ENCODE measurements around the gene LAMTOR2. TPM values are rescaled to one million over a fixed set of nuclear protein-coding genes. Genes with fewer than 3 reads are reported as not detected.

The LAMTOR2 gene
- total and polyA plus RNA-seq, 9 of the 15 experiments (the other 6 are each of a cell fraction or from before 2014, with no cell fraction given): 39.0 to 161 (median 74.6) TPM

- H3K36me3 ChIP-seq (ENCODE audit: control insufficient read depth, insufficient read depth, low read length): peaks cover 23% of the 10 kb centered on the region; the same call in 1 of the 3 replicates
- peaks cover 15% of the 10 kb centered on the region for H3K79me2 ChIP-seq (ENCODE audit: control insufficient read depth, insufficient read depth, low read length)
- ATAC-seq (no peak), FAIRE-seq (no peak), DNase-seq (ENCODE audit: extremely low read depth in 1 of 4, low spot score in 3 of 4) (no peak)
- no peaks in the 10 kb centered on the region for H3K27me3 ChIP-seq (ENCODE audit: control insufficient read depth in 2 of 2, insufficient read depth in 2 of 2, low read length in 2 of 2)
- intact Hi-C loops (cut with micrococcal nuclease): loop anchor here (10.0 kb wide), 1 partner anchor 284 kb away; the partner anchor contains the start of gene RHBG
- no peaks in the 10 kb centered on the region for H4K20me1 ChIP-seq (replicated peaks; ENCODE audit: control insufficient read depth, insufficient read depth, low read length)
- H3K9me1 ChIP-seq (ENCODE audit: control insufficient read depth, insufficient read depth, low read length): peaks cover 2% of the 10 kb centered on the region
- TF ChIP-seq ZNF263 (CRISPR knock-in tag; IDR thresholded peaks at IDR 0.05; ENCODE audit: borderline replicate concordance): no peak
- no peak for TF ChIP-seq CBX8 (IDR thresholded peaks at IDR 0.05; ENCODE audit: borderline replicate concordance, extremely low read depth, low read depth, low read length, poor library complexity, severe bottlenecking)
- no peak for TF ChIP-seq KLF6 (CRISPR knock-in tag; IDR thresholded peaks at IDR 0.05; ENCODE audit: borderline replicate concordance)
- no peak for TF ChIP-seq EP400 (IDR thresholded peaks at IDR 0.05)
- no peak for TF ChIP-seq ZNF184 (CRISPR knock-in tag; IDR thresholded peaks at IDR 0.05)
- TF ChIP-seq SP2 (IDR thresholded peaks at IDR 0.05; ENCODE audit: extremely low read depth, low read depth, low read length, poor library complexity, severe bottlenecking): no peak
- no peak overlapping the region for H2AFZ ChIP-seq (ENCODE audit: low read depth, low read length)
- in situ Hi-C loops (cut with MboI): no loop called here
- peak overlapping the region; percentile 73 to 94; a peak in 1 of 4 replicates for H3K9ac ChIP-seq (ENCODE audit: insufficient read depth in 1 of 2, low read depth in 2 of 2, low read length in 2 of 2)
- H3K4me2 ChIP-seq (ENCODE audit: insufficient read depth, low read length): peak overlapping the region; percentile 85
- H3K4me3 ChIP-seq: peak overlapping the region; percentile 55; the same call in 1 of the 2 replicates
- BruUV-seq (replicated peaks): no TSS peak
- H3K4me1 ChIP-seq (replicated peaks in 1 of 2; ENCODE audit: control insufficient read depth in 2 of 2, insufficient read depth in 2 of 2, low read length in 2 of 2): peaks cover 22 to 43% of the 10 kb centered on the region in 2 experiments
- CTCF ChIA-PET (ENCODE audit: low intra/inter-chr PET ratio): no interaction called here
- POLR2A ChIA-PET: interaction anchor here (0.6 to 0.7 kb wide), 2 partner anchors 8 to 19 kb away, joined by 3 read pairs; partner anchors contain the start of gene RAB25
- no peak overlapping the region for H3K27ac ChIP-seq (ENCODE audit: extremely low read depth, low read depth, low read length)
- WGBS (ENCODE audit: insufficient coverage, low coverage, missing lambda C conversion rate): 65% methylated on average over 4 of the region's 8 CpGs
- H3K9me3 ChIP-seq (replicated peaks; ENCODE audit: control insufficient read depth, insufficient read depth, low read depth, low read length): no peaks in the 10 kb centered on the region
Measured at GRCh38 chr1:156080241-156080862, 25.8 kb downstream of the LAMTOR2 start.
